IPS-18c (cell line): ENCODE measurements around the gene C5AR2.
"Not testable (repeated sequence)": the region's sequence is repeated elsewhere in the genome, so short reads cannot be mapped to it uniquely, and the experiment has no call there.

Experiments used
- H3K4me3 ChIP-seq: 2 replicates; pipeline ENCODE4 v1.7.0; 2013; ENCODE audit warnings: low read depth, mild to moderate bottlenecking, low read length, moderate library complexity; ENCODE audit not compliant: insufficient read depth
- H3K9me3 ChIP-seq: one replicate; pipeline ENCODE4 v1.6.1; 2013; ENCODE audit warnings: mild to moderate bottlenecking, low read length, moderate library complexity; ENCODE audit not compliant: control insufficient read depth, insufficient read depth

The C5AR2 gene

DNA sequence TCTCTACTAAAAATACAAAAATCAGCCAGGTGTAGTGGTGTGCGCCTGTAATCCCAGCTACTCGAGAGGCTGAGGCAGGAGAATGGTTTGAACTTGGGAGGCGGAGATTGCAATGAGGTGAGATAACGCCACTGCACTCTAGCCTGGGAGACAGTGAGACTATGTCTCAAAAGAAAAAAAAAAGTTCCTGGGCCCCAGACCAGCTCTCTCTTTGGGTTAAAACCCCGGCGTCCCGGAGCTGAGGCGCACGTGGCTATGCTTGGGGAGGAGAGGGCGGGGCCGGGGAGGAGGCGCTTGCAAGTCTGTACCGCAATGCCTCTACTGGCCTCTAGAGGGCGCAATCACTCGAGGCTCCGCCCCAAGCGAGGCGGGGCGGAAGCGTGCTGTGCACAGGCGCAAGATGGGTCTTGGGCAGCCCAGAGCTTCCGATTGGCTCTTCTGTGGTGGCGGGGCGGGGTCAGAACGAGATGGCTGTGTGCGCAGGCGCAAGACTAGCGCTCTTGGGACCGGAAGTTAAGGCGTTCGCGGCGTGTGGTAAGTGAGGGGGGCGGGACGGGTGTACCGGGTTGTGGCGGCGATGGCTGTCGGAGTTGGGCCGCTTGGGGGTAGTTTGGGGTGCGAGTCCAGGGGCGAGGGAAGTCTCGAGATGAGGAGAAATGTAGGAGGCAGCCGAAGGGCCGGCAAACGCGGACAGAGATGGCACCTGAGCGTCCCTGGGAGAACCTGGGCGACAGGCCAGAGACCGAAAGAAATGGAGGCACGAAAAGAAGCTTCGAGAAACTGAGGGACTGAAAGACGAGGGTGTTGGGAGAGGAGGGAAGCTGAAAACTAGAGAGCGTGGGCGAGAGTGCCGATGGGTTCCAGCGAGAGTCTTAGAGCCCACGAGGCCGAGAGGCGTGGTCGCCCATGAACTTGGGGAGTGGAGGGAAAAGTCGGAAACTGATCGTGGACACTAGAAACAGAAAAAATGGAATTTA lies 17.1 kb downstream of the C5AR2 start, which contains the start of gene DHX34:
DHX34 (plus strand) TSS at position 497 of the 977 bp plus-strand sequence. CDS start 3,716 bp downstream, outside the sequence.
- H3K9me3 ChIP-seq, result no peaks in the 10 kb centered on the region

DNA sequence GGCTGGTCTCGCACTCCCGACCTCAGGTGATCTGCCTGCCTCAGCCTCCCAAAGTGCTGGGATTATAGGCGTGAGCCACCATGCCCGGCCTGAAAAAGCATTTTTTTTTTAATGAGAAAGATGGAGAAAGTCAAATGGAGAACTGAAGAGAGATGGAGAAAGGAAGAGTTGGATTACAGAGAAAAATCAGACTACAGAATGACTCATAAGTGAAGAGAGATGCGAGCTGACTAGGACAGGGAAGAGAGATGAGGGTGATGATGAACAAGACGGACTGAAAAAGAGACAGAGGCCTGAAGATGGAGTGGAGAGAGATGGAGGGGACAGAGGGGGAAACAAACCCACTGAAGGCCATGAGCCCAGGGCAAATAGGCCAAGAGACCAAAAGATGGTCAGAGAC lies 18.7 kb downstream of the C5AR2 start:
- Histone ChIP-seq H3K9me3 (no peaks in the 10 kb centered on the region), H3K4me3 (no peak overlapping the region)

More for the DNA sequence above, 17.1 kb downstream of the C5AR2 start, which contains the start of gene DHX34:
- H3K4me3 ChIP-seq, result peak within 1 kb of the TSS; percentile 98

DNA sequence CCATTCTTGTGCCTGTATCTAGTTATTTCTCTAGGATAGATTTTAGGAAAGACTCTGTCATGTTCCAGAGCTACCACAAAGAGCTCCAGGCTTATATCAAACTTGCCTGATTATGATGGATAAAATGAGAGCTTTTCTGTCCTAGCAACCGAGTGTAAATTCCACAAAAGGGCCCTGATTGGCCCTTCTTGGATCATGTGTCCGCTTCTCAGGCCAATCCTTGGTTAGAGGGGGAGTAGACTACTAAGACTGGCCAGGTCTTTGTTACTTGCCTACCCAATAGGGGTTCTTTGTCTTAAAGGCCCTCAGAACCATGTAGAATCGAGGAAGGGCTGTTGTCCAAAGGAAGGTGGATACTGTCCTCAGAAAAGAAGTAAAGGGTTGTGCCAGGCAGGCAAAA lies 19.6 kb downstream of the C5AR2 start:
- no peak overlapping the region for H3K4me3 ChIP-seq

DNA sequence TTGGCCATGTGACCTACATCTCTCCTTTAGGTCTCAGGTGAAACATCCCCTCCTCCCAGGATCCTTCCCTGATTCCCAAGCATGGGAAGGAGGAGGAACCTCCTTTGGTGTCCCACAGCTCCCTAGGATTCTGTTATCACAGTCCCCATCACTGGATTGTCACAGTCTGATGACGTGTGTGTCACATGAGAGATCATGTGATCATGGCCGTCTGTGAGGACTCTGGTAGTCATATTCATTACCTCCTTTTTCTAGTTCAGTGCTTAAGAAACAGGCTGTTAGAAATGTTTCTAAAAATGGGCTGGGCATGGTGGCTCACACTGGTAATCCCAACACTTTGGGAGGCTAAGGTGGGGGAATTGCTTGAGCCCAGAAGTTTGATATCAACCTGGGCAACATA lies 20.1 kb downstream of the C5AR2 start:
- Histone ChIP-seq H3K9me3 (no peaks in the 10 kb centered on the region), H3K4me3 (no peak overlapping the region)

More for the DNA sequence above, 19.6 kb downstream of the C5AR2 start:
- no peaks in the 10 kb centered on the region for H3K9me3 ChIP-seq

DNA sequence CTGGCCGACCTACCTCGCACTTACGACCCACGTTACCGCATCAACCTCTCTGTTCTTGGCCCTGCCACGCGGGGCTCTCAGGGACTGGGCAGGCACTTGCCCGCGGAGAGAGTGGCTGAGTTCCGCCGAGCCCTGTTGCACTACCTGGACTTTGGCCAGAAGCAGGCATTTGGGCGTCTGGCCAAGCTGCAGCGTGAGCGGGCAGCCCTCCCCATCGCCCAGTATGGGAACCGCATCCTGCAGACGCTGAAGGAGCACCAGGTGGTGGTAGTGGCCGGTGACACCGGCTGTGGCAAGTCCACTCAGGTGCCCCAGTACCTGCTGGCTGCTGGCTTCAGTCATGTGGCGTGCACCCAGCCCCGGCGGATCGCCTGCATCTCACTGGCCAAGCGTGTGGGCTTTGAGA lies 21.3 kb downstream of the C5AR2 start:
- Histone ChIP-seq H3K9me3 (no peaks in the 10 kb centered on the region), H3K4me3 (no peak overlapping the region)

DNA sequence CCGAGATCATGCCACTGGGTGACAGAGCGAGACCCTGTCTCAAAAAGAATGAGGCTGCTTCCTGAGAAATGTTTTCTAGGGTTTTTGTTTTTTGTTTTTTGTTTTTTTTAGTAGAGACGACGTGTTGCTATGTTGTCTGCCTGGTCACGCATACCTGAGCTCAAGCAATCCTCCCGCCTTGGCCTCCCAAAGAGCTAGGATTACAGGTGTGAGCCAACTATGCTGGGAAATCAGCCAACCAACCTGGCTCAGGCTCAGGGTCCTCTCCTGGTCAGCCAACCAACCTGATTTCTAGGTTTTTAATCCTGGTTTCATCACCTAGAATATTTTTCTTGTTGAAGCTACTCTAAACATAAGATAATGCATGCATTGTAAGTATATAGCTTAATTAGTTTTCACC lies 24.9 kb downstream of the C5AR2 start:
- Histone ChIP-seq H3K9me3 (no peaks in the 10 kb centered on the region), H3K4me3 (no peak overlapping the region)

DNA sequence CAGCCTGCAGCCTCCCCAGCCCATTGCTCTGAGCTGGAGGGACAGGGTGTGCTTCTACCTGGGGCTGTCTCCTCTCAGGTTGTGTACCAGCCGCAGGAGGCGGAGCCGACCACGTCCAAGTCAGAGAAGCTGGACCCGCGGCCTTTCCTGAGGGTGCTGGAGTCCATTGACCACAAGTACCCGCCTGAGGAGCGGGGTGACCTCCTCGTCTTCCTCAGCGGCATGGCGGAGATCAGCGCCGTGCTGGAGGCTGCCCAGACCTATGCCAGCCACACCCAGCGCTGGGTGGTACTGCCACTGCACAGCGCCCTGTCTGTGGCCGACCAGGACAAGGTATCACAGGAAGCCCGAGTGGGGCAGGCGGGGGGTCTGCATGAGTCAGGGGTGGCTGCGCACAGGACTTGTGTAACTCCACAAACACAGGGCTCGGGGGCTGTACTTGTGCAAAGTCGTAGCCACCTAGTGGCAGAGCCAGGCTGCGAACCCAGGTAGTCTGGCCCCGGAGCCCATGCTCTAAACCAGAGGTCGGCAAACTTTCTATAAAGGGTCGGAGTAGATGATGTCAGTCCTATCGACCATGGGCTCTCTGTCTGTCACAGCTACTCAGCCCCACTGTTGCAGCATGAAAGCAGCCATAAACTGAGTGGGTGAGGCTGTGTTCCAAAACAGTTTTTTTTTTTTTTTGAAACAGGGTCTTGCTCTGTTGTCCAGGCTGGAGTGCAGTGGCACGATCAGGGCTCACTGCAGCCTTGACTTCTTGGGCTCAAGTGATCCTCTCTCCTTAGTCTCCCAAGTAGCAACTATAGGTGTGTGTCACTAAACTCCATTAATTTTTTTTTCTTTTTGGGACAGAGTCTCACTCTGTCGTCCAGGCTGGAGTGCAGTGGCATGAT lies 26.1 kb downstream of the C5AR2 start:
- no peak overlapping the region for H3K4me3 ChIP-seq
- no peaks in the 10 kb centered on the region for H3K9me3 ChIP-seq

DNA sequence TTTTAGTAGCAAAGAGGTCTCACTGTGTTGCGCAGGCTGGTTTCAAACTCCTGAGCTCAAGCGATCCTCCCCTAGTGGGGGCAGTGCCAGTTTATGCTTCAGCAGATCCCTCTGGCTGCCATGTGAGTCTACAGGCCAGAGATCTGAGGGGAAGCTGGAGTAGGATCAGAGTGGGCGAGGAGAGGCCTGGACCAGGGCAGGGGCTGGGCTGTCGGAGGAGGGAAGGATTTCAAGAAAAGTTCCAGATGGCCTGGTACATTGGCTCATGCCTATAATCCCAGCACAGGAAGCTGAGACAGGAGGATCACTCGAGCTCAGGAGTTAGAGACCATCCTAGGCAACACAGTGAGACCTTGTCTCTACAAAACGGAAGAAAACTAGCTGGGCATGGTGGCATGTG lies 27.0 kb downstream of the C5AR2 start:
- H3K9me3 ChIP-seq, result no peaks in the 10 kb centered on the region
- H3K4me3 ChIP-seq, result no peak overlapping the region

DNA sequence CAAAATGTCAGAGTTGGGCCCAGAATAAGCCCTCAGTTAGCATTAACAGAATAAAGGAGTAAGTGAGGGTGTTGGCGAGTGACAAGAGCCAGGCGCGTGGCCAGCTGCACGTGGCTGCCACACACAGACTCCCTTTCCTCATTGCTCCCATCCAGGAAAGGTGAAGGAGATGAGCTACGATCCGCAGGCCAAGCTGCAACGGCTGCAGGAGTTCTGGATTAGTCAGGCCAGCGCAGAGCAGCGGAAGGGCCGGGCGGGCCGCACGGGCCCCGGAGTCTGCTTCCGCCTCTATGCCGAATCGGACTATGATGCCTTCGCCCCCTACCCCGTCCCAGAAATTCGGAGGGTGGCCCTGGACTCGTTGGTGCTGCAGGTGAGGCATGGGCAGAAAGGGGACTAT lies 30.3 kb downstream of the C5AR2 start:
- no peaks in the 10 kb centered on the region for H3K9me3 ChIP-seq
- H3K4me3 ChIP-seq, result no peak overlapping the region

DNA sequence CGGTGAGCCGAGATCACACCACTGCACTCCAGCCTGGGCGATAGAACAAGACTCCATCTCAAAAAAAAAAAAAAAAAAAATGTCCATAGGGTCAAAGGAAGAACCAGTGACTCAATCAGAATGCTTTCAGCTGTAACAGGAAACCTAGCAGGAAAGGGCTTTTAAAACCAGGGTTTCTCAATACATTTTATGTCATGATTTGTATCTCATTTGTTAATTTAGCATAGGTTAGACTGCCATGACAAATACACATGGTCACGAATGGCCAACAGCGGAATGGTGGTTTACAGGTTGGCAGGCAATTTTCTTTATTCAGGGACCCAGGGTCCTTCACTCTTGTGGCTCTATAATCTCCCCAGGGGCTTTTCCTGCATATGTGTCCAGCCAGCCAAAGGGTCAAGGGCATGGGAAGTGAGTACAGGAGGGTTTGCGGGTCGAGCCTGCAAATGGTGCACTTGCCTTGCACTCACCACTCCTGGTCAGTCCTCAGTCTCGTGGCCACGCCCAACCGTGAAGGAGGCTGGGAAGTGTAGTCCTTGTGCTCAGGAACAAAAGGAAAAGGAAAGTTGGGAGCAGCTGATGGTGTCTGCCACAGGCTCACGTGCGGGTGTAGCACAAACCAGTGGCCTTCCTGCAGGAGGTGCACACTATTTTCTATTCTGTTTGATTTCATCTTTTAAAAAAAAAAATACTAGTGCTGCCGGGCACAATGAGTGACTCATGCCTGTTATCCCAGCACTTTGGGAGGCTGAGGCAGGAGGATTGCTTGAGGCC lies 32.0 kb downstream of the C5AR2 start:
- H3K9me3 ChIP-seq, result no peaks in the 10 kb centered on the region
- no peak overlapping the region for H3K4me3 ChIP-seq

DNA sequence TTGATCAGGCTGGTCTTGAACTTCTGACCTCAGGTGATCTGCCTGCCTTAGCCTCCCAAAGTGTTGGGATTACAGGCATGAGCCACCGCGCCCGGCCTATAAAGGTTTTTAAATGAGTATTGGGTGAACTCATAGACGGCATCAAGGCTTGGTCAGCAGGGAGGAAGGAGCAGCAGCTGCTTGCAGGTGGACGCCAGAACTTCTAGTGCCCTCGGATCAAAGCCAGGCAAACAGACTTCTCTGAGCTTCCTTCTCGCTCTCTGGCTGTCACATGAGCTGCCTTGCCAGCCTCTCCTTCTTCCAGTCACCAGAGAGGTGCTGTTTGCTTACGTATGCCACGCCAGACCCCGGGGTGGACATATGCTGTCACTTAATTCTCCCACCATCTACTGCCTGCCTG lies 33.5 kb downstream of the C5AR2 start:
- not testable (repeated sequence) for H3K4me3 ChIP-seq, H3K9me3 ChIP-seq

DNA sequence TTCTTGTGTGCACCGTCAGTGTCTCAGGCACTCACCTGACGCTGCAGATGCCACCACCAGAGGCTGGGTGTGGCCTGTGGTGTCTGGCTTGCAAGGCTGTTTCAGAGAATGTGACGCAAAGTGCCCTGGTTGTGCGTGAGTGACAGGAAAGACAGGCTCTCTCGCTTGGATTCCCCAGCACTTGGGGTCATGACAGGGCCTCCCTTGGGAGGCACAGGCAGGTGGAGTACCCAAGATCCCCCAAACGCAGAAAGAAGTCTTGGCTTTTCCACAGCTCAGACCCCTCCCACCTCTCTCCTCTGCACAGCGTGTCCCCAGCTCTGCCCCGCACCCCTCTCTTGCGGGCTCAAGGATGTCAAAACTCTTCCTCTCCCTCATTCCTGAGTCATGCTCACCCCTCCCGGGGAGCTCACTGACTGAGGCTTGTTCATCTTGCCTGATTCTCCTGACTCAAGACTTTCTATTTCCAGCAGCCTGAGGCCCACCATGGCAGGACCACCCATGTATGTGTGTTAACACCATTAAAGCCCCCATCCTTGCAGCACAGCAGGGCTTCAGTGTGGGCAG lies 38.2 kb downstream of the C5AR2 start:
- H3K4me3 ChIP-seq, result no peak overlapping the region
- no peaks in the 10 kb centered on the region for H3K9me3 ChIP-seq

DNA sequence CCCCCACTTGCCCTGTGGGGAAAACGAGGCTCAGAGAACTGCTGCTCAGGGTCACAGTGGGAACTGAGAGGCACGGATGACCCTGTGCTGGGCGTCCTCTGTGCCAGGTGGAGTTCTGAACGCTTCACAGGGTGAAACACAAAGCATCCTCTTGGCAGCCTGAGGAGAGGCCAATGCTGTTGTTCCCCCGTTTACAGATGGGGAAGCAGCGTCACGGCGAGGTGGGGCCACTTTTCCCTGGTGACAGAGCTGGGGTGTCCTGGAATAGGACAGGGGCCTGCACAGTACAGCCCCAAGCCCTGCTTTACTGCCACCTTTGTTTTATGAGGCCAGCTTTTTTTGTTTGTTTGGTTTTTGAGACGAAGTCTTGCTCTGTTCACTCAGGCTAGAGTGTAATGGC lies 39.3 kb downstream of the C5AR2 start:
- Histone ChIP-seq H3K4me3 (no peak overlapping the region), H3K9me3 (no peaks in the 10 kb centered on the region)

DNA sequence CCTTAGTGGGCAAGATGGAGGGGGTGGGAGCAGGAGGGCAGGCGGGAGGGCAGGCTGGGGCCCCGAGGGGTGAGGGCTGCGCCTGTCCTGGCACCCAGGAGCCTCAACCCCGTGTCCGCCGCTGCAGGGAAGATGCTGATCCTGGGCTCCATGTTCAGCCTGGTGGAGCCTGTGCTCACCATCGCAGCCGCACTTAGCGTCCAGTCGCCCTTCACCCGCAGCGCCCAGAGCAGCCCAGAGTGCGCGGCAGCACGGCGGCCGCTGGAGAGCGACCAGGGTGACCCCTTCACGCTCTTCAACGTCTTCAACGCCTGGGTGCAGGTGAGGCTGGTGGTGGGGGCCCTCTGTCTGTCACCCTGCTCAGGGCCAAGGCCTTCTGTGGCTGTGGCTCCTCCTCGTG lies 40.6 kb downstream of the C5AR2 start:
- no peaks in the 10 kb centered on the region for H3K9me3 ChIP-seq
- no peak overlapping the region for H3K4me3 ChIP-seq

DNA sequence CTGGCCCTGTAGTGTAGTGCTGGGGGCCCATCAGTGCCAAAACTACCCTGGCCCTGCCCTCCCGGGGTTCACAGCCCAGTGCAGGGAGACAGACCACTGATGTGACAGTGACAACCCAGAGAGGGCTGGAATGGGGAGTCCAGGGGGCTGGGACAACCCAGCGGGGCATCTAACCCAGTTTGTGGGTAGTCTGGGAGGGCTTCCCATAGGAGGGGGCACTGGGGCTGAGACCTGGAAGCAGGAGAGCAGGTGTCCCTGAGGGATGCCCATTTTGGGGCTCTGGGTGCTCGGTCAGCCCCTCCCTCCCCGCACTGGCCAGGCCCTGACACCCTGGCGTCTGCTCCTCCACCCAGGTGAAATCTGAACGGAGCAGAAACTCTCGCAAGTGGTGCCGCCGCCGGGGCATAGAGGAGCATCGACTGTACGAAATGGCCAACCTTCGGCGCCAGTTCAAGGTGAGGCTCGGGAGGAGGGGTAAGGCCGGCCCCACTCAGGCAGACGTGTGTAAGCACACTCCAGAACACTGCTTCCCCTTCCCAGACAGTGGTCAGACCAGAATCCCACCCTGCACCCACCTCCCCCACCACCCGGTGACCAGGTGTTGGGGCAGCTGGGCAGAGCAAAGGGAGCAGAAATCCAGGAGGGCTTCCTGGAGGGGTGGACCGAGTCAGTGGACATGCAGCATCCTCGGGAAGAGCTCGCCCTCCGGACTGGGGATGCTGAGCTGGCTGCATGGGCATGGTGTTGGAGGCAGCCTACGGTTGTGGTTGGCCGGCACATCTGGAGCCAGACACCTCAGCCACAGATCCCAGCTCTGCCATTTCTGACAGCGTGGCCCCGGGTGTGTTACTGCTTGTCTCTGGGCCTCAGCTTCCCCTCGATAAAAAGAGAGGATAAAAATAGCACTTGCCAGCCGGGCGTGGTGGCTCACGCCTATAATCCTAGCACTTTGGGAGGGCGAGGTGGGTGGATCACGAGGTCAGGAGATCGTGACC lies 41.6 kb downstream of the C5AR2 start:
- H3K9me3 ChIP-seq, result no peaks in the 10 kb centered on the region
- no peak overlapping the region for H3K4me3 ChIP-seq
